Measurements from ENCODE around the gene IGF2BP2.

- TF ChIP-seq CTCF (IDR thresholded peaks at IDR 0.05) (no peak), EZH2 (IDR thresholded peaks at IDR 0.05; ENCODE audit: borderline replicate concordance, insufficient read depth, low read depth, low read length, poor library complexity, severe bottlenecking) (no peak)
Measured at GRCh38 chr3:185760088-185760487, 64.8 kb downstream of the IGF2BP2 start.
